Gastrocnemius medialis (tissue), 4 donors: ENCODE results near the gene ZC3H7B. TPM values are rescaled to one million over a fixed set of nuclear protein-coding genes. Genes with fewer than 3 reads are reported as not detected.

Experiments
- ATAC-seq, 2 donors: fragments of 150-250 bp; one replicate each; pipeline ENCODE4 v1.9.1; 2016
- DNase-seq, 2 donors: peaks; one replicate each; pipeline ENCODE4 v3.0.0-alpha.2; 2019
- H3K27ac ChIP-seq, 4 donors: fragments of 200-600 bp; sonication (generic); 1 replicate in 1 of 4; 2 replicates in 3 of 4; pipeline ENCODE4 v1.5.1; 2016 to 2018; ENCODE audit warnings: mild to moderate bottlenecking in 2 of 4, moderate library complexity in 1 of 4
- H3K27me3 ChIP-seq, 3 donors: fragments of 200-600 bp; sonication (generic) in 2 of 3; 1 replicate in 1 of 3; 2 replicates in 2 of 3; pipeline versions ENCODE4 v1.5.1 to v1.6.0; 2016 to 2019; ENCODE audit warnings: mild to moderate bottlenecking in 1 of 3, moderate library complexity in 1 of 3
- H3K36me3 ChIP-seq, 2 donors: fragments of 200-600 bp; sonication (generic) in 1 of 2; one replicate each; pipeline ENCODE4 v1.5.1; 2017 to 2018
- H3K4me1 ChIP-seq, 2 donors: fragments of 200-600 bp; sonication (generic) in 1 of 2; one replicate each; pipeline ENCODE4 v1.5.1; 2016 to 2017; ENCODE audit warnings: mild to moderate bottlenecking in 2 of 2
- H3K4me3 ChIP-seq, 4 donors: fragments of 200-600 bp; sonication (generic) in 3 of 4; 1 replicate in 1 of 4; 2 replicates in 3 of 4; pipeline ENCODE4 v1.5.1; 2016 to 2019; ENCODE audit warnings: mild to moderate bottlenecking in 2 of 4
- H3K9me3 ChIP-seq, 3 donors: fragments of 200-600 bp; sonication (generic) in 2 of 3; 1 replicate in 1 of 3; 2 replicates in 2 of 3; pipeline ENCODE4 v1.5.1; 2016 to 2019
- POLR2A ChIP-seq, 2 donors: fragments of 450-650 bp; IDR thresholded peaks; one replicate each; pipeline ENCODE4 v1.6.1; 2017; ENCODE audit warnings: antibody characterized with exemption in 2 of 2, mild to moderate bottlenecking in 2 of 2, moderate library complexity in 2 of 2
- in situ Hi-C, 4 donors: fragments of 200-750 bp; cut with MboI; loops; one replicate each; pipeline versions ENCODE4 v1.15.0 to v1.8.0; 2017; ENCODE audit warnings: low sequenced_read_pairs in 4 of 4
- intact Hi-C: fragments of 100-400 bp; cut with DNase I; formaldehyde crosslinking; loops from one replicate; pipeline ENCODE4 v1.15.1; 2023; ENCODE audit warnings: low total_unique reads
- total RNA-seq, 4 donors: library from RNA; depleted of rRNA; stranded (reverse); fragments of >200 nt; gene quantifications; one replicate each; pipeline versions ENCODE4 v1.1.0 to v1.2.3, GENCODE V29; 2016
- TF ChIP-seq, protein P1 (sequence below), 5 experiments: fragments of 450-650 bp in 3 of 5; fragments of 200-600 bp in 2 of 5; sonication (generic) in 2 of 5; IDR thresholded peaks in 4 of 5; conservative IDR thresholded peaks in 1 of 5; 1 replicate in 4 of 5; 2 replicates in 1 of 5; pipeline ENCODE4 v1.5.1; 2016 to 2019; ENCODE audit warnings: antibody characterized with exemption in 5 of 5, mild to moderate bottlenecking in 3 of 5, moderate library complexity in 3 of 5

ZC3H7B gene
- total RNA-seq, 4 donors from 2014 or later = 17.0 to 22.6 (median 20.5) TPM

DNA sequence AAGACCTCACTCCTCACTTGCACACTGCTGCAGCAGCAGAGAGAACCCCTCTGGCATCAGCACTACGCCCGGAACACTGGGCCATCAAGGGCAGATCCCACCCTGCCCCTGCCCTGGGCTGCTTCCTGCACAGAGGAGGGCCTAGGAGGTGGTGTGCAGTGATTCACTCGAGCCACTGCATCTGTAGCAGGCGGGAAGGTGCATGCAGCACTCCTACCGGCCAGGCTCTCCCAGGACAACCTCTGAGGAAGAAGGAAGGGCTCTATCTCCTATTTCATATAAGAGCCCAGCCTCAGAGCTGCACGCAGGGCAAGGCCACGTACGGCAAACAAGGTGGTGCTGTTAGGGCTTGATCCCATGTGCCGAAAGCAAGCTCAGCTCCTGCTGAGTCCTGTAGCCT lies 29.5 kb upstream of the ZC3H7B start:
- no peaks in the 10 kb centered on the region for H3K9me3 ChIP-seq
- no peak for TF ChIP-seq POLR2A (IDR thresholded peaks at IDR 0.05)
- TF ChIP-seq, protein P1, sequence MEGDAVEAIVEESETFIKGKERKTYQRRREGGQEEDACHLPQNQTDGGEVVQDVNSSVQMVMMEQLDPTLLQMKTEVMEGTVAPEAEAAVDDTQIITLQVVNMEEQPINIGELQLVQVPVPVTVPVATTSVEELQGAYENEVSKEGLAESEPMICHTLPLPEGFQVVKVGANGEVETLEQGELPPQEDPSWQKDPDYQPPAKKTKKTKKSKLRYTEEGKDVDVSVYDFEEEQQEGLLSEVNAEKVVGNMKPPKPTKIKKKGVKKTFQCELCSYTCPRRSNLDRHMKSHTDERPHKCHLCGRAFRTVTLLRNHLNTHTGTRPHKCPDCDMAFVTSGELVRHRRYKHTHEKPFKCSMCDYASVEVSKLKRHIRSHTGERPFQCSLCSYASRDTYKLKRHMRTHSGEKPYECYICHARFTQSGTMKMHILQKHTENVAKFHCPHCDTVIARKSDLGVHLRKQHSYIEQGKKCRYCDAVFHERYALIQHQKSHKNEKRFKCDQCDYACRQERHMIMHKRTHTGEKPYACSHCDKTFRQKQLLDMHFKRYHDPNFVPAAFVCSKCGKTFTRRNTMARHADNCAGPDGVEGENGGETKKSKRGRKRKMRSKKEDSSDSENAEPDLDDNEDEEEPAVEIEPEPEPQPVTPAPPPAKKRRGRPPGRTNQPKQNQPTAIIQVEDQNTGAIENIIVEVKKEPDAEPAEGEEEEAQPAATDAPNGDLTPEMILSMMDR (IDR thresholded peaks at IDR 0.05 in 4 of 5, conservative IDR thresholded peaks at IDR 0.05 in 1 of 5) = no peak
- in situ Hi-C loops (no loop called here), intact Hi-C loops (no loop called here)
- no peak overlapping the region for H3K27ac ChIP-seq
- ATAC-seq (no peak), DNase-seq (no peak)
- no peaks in the 10 kb centered on the region for H3K27me3 ChIP-seq
- H3K36me3 ChIP-seq = peaks cover 0 to 88% of the 10 kb centered on the region in 2 donors
- no peak overlapping the region for H3K4me3 ChIP-seq
- no peaks in the 10 kb centered on the region for H3K4me1 ChIP-seq

DNA sequence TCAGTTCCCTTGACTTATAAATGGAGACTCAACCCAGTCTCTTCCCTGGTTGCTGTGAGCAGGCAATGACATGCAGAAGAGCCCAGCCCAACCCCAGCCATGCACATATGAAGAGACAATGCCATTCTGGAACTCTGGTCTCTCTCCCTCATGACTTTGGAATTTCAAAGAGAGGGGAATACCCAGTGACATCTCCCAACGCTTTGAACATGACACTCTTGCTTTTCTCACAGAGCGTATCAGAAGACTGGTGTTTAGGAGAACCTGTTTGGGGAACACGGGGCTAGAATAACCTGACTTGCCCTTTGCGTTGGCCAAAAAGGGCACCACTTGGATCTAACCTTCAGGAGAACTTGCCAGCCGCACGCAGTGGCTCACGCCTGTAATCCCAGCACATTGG lies 28.2 kb upstream of the ZC3H7B start:
- in situ Hi-C loops (no loop called here), intact Hi-C loops (no loop called here)
- Histone ChIP-seq H3K9me3 (no peaks in the 10 kb centered on the region), H3K4me3 (no peak overlapping the region), H3K4me1 (no peaks in the 10 kb centered on the region), H3K27me3 (no peaks in the 10 kb centered on the region), H3K27ac (no peak overlapping the region), H3K36me3 (peaks cover 0 to 86% of the 10 kb centered on the region in 2 donors)
- ATAC-seq (peak; percentile 27 to 66), DNase-seq (no peak)
- TF ChIP-seq, protein P1 (IDR thresholded peaks at IDR 0.05 in 4 of 5, conservative IDR thresholded peaks at IDR 0.05 in 1 of 5) = no peak
- no peak for TF ChIP-seq POLR2A (IDR thresholded peaks at IDR 0.05)

DNA sequence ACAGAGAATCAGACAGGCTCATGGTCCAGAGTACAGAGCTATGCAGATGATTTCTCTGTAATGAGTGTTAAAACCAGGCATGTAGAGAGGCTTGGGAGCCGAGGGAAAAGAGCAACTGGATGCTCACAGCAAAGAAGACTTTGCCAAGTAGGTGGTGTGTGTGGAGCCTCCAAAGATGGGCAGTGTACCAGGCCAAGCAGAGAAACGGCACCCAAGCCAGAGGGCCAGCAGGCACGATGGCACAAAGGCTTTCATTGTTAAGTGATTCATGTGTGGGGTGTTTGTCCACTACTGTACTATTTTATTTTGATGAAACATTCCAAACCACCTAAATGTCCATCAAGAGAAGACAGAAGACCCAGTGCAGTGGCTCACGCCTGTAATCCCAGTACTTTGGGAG lies 26.5 kb upstream of the ZC3H7B start:
- no peak overlapping the region for H3K4me3 ChIP-seq
- TF ChIP-seq POLR2A (IDR thresholded peaks at IDR 0.05) = no peak
- TF ChIP-seq, protein P1 (IDR thresholded peaks at IDR 0.05 in 4 of 5, conservative IDR thresholded peaks at IDR 0.05 in 1 of 5) = no peak
- H3K27me3 ChIP-seq = no peaks in the 10 kb centered on the region
- H3K27ac ChIP-seq = no peak overlapping the region
- no peaks in the 10 kb centered on the region for H3K4me1 ChIP-seq
- no peak for DNase-seq
- in situ Hi-C loops (loop anchor here in 1 of 4 donors (25.0 kb wide), 1 partner anchor 262 kb away; the partner anchor contains the start of gene POLR3H), intact Hi-C loops (no loop called here)
- ATAC-seq = peak in 1 of 2 donors; percentile 21
- H3K36me3 ChIP-seq = peaks cover 0 to 86% of the 10 kb centered on the region in 2 donors
- H3K9me3 ChIP-seq = no peaks in the 10 kb centered on the region

DNA sequence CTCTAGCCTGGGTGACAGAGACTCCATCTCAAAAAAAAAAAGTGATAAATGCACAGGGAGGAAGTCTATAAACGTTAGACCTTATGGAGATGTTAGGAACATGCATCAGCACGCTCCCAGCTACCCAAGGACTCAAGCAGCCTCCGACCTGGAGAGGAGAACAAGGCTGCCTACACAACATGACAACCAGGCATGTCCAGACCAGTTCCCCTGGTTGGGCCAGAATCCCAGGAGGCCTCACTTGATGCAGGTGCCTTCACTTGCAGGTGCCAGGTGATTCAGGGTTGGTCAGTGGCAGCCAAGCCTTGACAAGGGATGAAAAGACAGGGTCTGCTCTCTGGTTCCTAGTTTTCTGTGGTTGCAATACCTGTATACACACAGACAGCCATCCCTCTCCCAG lies 21.3 kb upstream of the ZC3H7B start:
- Histone ChIP-seq H3K9me3 (no peaks in the 10 kb centered on the region), H3K36me3 (peaks cover 0 to 86% of the 10 kb centered on the region in 2 donors), H3K4me3 (no peak overlapping the region), H3K27ac (no peak overlapping the region), H3K4me1 (peaks cover 4 to 7% of the 10 kb centered on the region in 2 donors), H3K27me3 (no peaks in the 10 kb centered on the region)
- intact Hi-C loops (loop anchor here (10.0 kb wide), 1 partner anchor 805 kb away; no protein-coding TSS in a partner anchor), in situ Hi-C loops (loop anchor here in 1 of 4 donors (25.0 kb wide), 1 partner anchor 257 kb away; the partner anchor contains the start of gene POLR3H)
- DNase-seq (no peak), ATAC-seq (no peak)
- TF ChIP-seq POLR2A (IDR thresholded peaks at IDR 0.05) = no peak
- TF ChIP-seq, protein P1 (IDR thresholded peaks at IDR 0.05 in 4 of 5, conservative IDR thresholded peaks at IDR 0.05 in 1 of 5) = no peak

DNA sequence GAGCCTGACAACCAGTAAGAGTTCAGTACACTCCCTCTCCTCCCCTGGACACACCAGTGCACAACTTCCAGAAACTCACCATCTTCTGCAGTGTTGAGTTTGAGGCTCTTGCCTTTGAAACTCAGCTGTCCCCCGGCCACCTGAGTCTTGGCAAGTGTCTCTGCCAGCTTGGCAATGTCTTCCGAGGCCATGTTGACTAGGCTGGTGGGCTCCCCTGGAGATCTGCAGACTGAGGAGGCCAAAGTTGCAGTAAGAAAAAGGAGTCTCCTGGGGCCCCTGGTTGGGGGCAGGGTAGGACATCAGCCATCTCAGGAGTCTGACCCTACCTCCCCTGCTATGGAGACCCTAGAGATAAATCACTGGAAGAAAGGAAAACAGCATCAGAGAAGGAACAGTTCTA lies 20.5 kb upstream of the ZC3H7B start:
- H3K9me3 ChIP-seq = no peaks in the 10 kb centered on the region
- peaks cover 7 to 14% of the 10 kb centered on the region in 2 donors for H3K4me1 ChIP-seq
- intact Hi-C loops (loop anchor here (10.0 kb wide), 1 partner anchor 804 kb away; no protein-coding TSS in a partner anchor), in situ Hi-C loops (loop anchor here in 1 of 4 donors (25.0 kb wide), 1 partner anchor 256 kb away; the partner anchor contains the start of gene POLR3H)
- DNase-seq = no peak
- peaks cover 0 to 78% of the 10 kb centered on the region in 2 donors for H3K36me3 ChIP-seq
- no peaks in the 10 kb centered on the region for H3K27me3 ChIP-seq
- TF ChIP-seq, protein P1 (IDR thresholded peaks at IDR 0.05 in 4 of 5, conservative IDR thresholded peaks at IDR 0.05 in 1 of 5) = no peak
- no peak for TF ChIP-seq POLR2A (IDR thresholded peaks at IDR 0.05)
- no peak for ATAC-seq
- H3K4me3 ChIP-seq = no peak overlapping the region
- no peak overlapping the region for H3K27ac ChIP-seq
